Natural killer cell (primary cell): ENCODE data around the gene PPARG. TPM values are rescaled to one million over a fixed set of nuclear protein-coding genes. Genes with fewer than 3 reads are reported as not detected.
"Not testable (repeated sequence)": the region's sequence is repeated elsewhere in the genome, so short reads cannot be mapped to it uniquely, and the experiment has no call there.

Experiments
- ATAC-seq, 3 donors: fragments of 150-1000 bp in 2 of 3; fragments of 200-7000 bp in 1 of 3; cut with Tn5 transposase; 1 replicate in 1 of 3; 2 replicates in 2 of 3; pipeline ENCODE4 v1.10.0; 2021; ENCODE audit warnings: mild to moderate bottlenecking in 2 of 3, moderate library complexity in 2 of 3
- DNase-seq, 2 donors: peaks; one replicate each; pipeline versions ENCODE4 v3.0.0 to v3.0.0-alpha.2; 2013 to 2021; ENCODE audit warnings: mixed read lengths in 1 of 2
- H3K27ac ChIP-seq: one replicate; pipeline ENCODE4 v1.5.1; 2013; ENCODE audit warnings: mild to moderate bottlenecking, low read length
- H3K27me3 ChIP-seq: one replicate; pipeline ENCODE4 v1.6.1; 2013; ENCODE audit warnings: low read length; ENCODE audit not compliant: control insufficient read depth, insufficient read depth
- H3K36me3 ChIP-seq: one replicate; pipeline ENCODE4 v1.6.1; 2013; ENCODE audit warnings: low read length; ENCODE audit not compliant: control insufficient read depth, insufficient read depth
- H3K4me1 ChIP-seq: one replicate; pipeline ENCODE4 v1.6.1; 2013; ENCODE audit warnings: low read length; ENCODE audit not compliant: control insufficient read depth, insufficient read depth
- H3K4me3 ChIP-seq: one replicate; pipeline ENCODE4 v1.5.1; 2013; ENCODE audit warnings: low read length
- H3K9me3 ChIP-seq: one replicate; pipeline ENCODE4 v1.6.1; 2013; ENCODE audit warnings: low read length; ENCODE audit not compliant: control insufficient read depth, insufficient read depth
- H3K27ac Mint-ChIP-seq, 2 donors: one replicate each; pipeline ENCODE4 v1.8.0; 2022; ENCODE audit warnings: mild to moderate bottlenecking in 2 of 2, mixed read lengths in 2 of 2, moderate library complexity in 1 of 2
- H3K27me3 Mint-ChIP-seq, 2 donors: one replicate each; pipeline ENCODE4 v1.8.0; 2022; ENCODE audit warnings: low read depth in 2 of 2, mixed read lengths in 2 of 2
- H3K36me3 Mint-ChIP-seq: one replicate; pipeline ENCODE4 v1.8.0; 2022; ENCODE audit warnings: mixed read lengths
- H3K4me1 Mint-ChIP-seq, 2 donors: one replicate each; pipeline ENCODE4 v1.8.0; 2022; ENCODE audit warnings: mixed read lengths in 2 of 2
- H3K4me3 Mint-ChIP-seq: one replicate; pipeline ENCODE4 v1.8.0; 2022; ENCODE audit warnings: mild to moderate bottlenecking, moderate library complexity, mixed read lengths
- H3K9me3 Mint-ChIP-seq, 2 donors: one replicate each; pipeline ENCODE4 v1.8.0; 2022; ENCODE audit warnings: mixed read lengths in 2 of 2
- CTCF ChIP-seq: fragments of 200-600 bp; IDR thresholded peaks from one replicate; pipeline ENCODE4 v1.8.0; 2022; ENCODE audit warnings: antibody characterized with exemption
- WGBS: methylation state at CpG from one replicate; pipeline ENCODE4 v1.1.7; 2013; ENCODE audit warnings: missing lambda C conversion rate; ENCODE audit not compliant: insufficient coverage; 5-methylcytosine and 5-hydroxymethylcytosine counted together
- intact Hi-C: fragments of 100-400 bp; cut with micrococcal nuclease; formaldehyde crosslinking; loops from one replicate; pipeline ENCODE4 v1.14.2; 2022
- total RNA-seq, 4 donors: library from RNA; stranded (reverse); fragments of 120-200 nt in 1 of 4; gene quantifications; one replicate each; pipeline versions ENCODE4 v1.2.3 to v1.2.4, GENCODE V29; 2013 to 2022

PPARG gene
- total RNA-seq, 3 donors from 2014 or later (not counting 1 experiment from before 2014, with no cell fraction given) = 0.21 TPM; not detected in 2

GRCh38 chr3:12253516-12254343, 35.1 kb upstream of the PPARG start:
- H3K4me1 Mint-ChIP-seq = peaks cover 0 to 4% of the 10 kb centered on the region in 2 donors
- H3K36me3 ChIP-seq = no peaks in the 10 kb centered on the region
- DNase-seq (no peak), ATAC-seq (no peak)
- no peaks in the 10 kb centered on the region for H3K27me3 ChIP-seq
- 66% methylated on average over 10 of the region's 10 CpGs for WGBS
- no peak overlapping the region for H3K27ac ChIP-seq
- peaks cover 0 to 6% of the 10 kb centered on the region in 2 donors for H3K27me3 Mint-ChIP-seq
- TF ChIP-seq CTCF = no peak
- H3K9me3 Mint-ChIP-seq = peaks cover 2 to 4% of the 10 kb centered on the region in 2 donors
- H3K9me3 ChIP-seq = no peaks in the 10 kb centered on the region
- H3K36me3 Mint-ChIP-seq = peaks cover 13% of the 10 kb centered on the region
- no peak overlapping the region for H3K4me3 Mint-ChIP-seq
- H3K4me3 ChIP-seq = no peak overlapping the region
- intact Hi-C loops = no loop called here
- no peaks in the 10 kb centered on the region for H3K4me1 ChIP-seq
- no peak overlapping the region for H3K27ac Mint-ChIP-seq

DNA sequence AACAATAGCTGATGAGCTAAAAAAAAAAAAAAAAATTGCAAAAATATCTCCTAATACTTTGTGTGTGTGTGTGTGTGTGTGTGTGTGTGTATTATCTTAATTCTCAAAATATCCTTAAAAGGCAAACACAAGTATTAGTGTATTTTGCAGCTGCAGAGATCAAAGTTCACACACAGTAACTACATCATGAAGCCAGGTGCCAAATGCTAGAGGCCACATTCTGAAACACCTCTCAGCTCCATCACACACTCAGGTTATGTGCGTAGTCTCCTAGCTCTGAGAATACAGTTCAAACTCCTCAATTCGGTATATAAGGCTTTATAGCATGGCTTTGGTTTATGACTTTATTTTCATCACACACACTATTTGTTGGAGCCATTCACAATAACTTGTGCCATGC, 33.5 kb upstream of the PPARG start:
- H3K27ac ChIP-seq = no peak overlapping the region
- H3K4me1 ChIP-seq = no peaks in the 10 kb centered on the region
- Mint-ChIP-seq H3K4me3 (no peak overlapping the region), H3K27ac (no peak overlapping the region), H3K4me1 (peaks cover 0 to 4% of the 10 kb centered on the region in 2 donors), H3K9me3 (no peaks in the 10 kb centered on the region), H3K27me3 (peaks cover 0 to 3% of the 10 kb centered on the region in 2 donors), H3K36me3 (no peaks in the 10 kb centered on the region)
- no peak for ATAC-seq
- H3K9me3 ChIP-seq = no peaks in the 10 kb centered on the region
- no peak for DNase-seq
- intact Hi-C loops = no loop called here
- no peak overlapping the region for H3K4me3 ChIP-seq
- WGBS = 84% methylated on average over 2 of the region's 2 CpGs
- no peaks in the 10 kb centered on the region for H3K36me3 ChIP-seq
- no peak for TF ChIP-seq CTCF
- no peaks in the 10 kb centered on the region for H3K27me3 ChIP-seq

DNA sequence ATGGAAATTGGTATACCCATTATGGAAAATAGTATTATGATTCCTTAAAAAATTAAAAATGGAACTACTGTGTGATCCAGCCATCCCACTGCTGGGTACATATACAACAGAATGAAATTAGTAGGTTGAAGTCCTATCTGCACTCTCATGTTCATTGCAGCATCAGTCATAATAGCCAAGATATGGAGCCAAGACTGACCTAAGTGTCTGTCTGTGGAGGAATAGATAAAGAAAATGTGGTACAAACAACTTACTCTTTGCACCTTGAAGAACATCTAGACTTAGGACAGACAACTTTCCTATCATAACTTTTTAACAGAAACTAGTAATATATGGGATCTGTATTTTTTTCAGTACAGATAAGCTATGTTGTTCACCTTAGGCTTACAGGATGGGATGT, 30.0 kb upstream of the PPARG start:
- DNase-seq = no peak
- intact Hi-C loops = no loop called here
- ATAC-seq = no peak
- no peak for TF ChIP-seq CTCF
- Histone ChIP-seq H3K36me3 (no peaks in the 10 kb centered on the region), H3K4me1 (no peaks in the 10 kb centered on the region), H3K27me3 (no peaks in the 10 kb centered on the region), H3K9me3 (no peaks in the 10 kb centered on the region), H3K4me3 (no peak overlapping the region), H3K27ac (no peak overlapping the region)
- H3K27me3 Mint-ChIP-seq = peaks cover 0 to 3% of the 10 kb centered on the region in 2 donors
- no peaks in the 10 kb centered on the region for H3K36me3 Mint-ChIP-seq
- no peak overlapping the region for H3K4me3 Mint-ChIP-seq
- H3K4me1 Mint-ChIP-seq = peaks cover 0 to 1% of the 10 kb centered on the region in 2 donors
- H3K27ac Mint-ChIP-seq = no peak overlapping the region
- no peaks in the 10 kb centered on the region for H3K9me3 Mint-ChIP-seq

DNA sequence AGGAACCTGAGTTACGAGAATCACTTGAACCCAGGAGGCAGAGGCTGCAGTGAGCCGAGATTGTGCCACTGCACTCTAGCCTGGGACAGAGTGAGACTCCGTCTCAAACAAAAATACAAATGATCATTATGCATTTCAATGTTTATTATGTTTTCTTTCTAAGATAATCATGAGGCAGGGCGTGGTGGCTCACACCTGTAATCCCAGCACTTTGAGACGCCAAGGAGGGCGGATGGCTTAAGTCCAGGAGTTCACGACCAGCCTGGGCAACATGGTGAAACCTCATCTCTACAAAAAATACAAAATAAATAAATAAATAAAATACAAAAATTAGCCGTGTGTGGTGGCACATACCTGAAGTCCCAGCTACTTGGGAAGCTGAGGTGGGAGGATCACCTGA, 26.7 kb upstream of the PPARG start:
- ATAC-seq, H3K27ac ChIP-seq, H3K9me3 Mint-ChIP-seq, H3K4me3 ChIP-seq, DNase-seq, H3K27me3 ChIP-seq, H3K36me3 ChIP-seq, H3K9me3 ChIP-seq, H3K4me3 Mint-ChIP-seq, H3K27ac Mint-ChIP-seq, H3K4me1 ChIP-seq, intact Hi-C loops, H3K4me1 Mint-ChIP-seq, H3K36me3 Mint-ChIP-seq: not testable (repeated sequence)
- WGBS = 90% methylated on average over 7 of the region's 8 CpGs
- H3K27me3 Mint-ChIP-seq = peaks cover 8 to 18% of the 10 kb centered on the region in 2 donors
